ENCODE data around the gene LPP. TPM values are rescaled to one million over a fixed set of nuclear protein-coding genes. Genes with fewer than 3 reads are reported as not detected.

LPP gene
- total RNA-seq, 3 donors from 2014 or later = 262 to 816 (median 325) TPM

DNA sequence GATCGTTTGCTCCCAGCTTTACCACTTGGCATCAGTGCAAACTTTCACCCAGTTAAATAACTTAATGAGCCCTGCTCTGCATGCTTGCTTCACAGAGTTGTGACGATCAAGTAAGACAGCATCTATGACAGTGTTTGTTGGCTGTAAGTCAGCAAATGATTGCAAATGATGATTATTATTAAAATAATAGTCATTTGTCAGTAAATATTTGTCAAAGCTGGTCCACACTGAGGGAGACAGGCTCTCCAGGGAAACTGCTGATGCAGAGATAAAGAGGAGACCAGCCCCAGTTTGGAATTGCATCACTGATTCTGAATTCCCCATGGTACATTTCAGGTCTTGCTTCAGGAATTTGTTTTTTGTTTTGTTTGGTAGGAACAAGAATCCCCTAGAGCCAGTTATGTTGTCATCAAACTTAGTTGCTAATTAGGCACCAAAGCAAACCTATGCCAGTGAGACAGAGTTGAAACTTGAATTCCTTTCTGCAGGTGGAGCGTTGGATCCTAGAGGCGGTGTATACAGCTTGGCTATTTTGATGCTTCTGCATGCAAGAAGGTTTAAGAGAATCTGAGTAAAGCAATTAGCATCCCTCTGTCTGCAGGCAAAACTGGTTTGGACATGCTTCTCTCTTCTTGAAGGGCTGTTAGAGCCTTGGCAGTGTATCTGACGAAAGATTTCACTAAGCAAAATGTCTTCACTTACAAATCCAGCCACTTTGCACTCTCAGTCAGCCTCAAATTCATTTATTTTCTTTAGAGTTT is 679.2 kb downstream of the LPP start:
- ATAC-seq (no peak), DNase-seq (no peak)
- intact Hi-C loops (cut with DNase I, micrococcal nuclease) = no loop called here
- no peaks in the 10 kb centered on the region for H3K4me1 ChIP-seq (ENCODE audit: low read depth)
- H3K4me3 ChIP-seq = no peak overlapping the region
- no peak for TF ChIP-seq CTCF (IDR thresholded peaks at IDR 0.05)
- H3K9me3 ChIP-seq = no peaks in the 10 kb centered on the region
- H3K36me3 ChIP-seq (ENCODE audit: low read depth) = no peaks in the 10 kb centered on the region

GRCh38 chr3:188834349-188834748 is 680.4 kb downstream of the LPP start:
- no peak for TF ChIP-seq CTCF (IDR thresholded peaks at IDR 0.05)
- H3K4me3 ChIP-seq = no peak overlapping the region
- no peaks in the 10 kb centered on the region for H3K36me3 ChIP-seq (ENCODE audit: low read depth)
- ATAC-seq (no peak), DNase-seq (no peak)
- H3K4me1 ChIP-seq (ENCODE audit: low read depth) = no peaks in the 10 kb centered on the region
- no peaks in the 10 kb centered on the region for H3K9me3 ChIP-seq
- intact Hi-C loops (cut with DNase I, micrococcal nuclease) = no loop called here

GRCh38 chr3:188839187-188839695 is 685.3 kb downstream of the LPP start:
- intact Hi-C loops (cut with DNase I, micrococcal nuclease) = no loop called here
- peak; percentile 68 for ATAC-seq
- Histone ChIP-seq H3K9me3 (no peaks in the 10 kb centered on the region), H3K4me1 (ENCODE audit: low read depth) (no peaks in the 10 kb centered on the region), H3K4me3 (no peak overlapping the region), H3K36me3 (ENCODE audit: low read depth) (no peaks in the 10 kb centered on the region)
- DNase-seq = no peak
- no peak for TF ChIP-seq CTCF (IDR thresholded peaks at IDR 0.05)

DNA sequence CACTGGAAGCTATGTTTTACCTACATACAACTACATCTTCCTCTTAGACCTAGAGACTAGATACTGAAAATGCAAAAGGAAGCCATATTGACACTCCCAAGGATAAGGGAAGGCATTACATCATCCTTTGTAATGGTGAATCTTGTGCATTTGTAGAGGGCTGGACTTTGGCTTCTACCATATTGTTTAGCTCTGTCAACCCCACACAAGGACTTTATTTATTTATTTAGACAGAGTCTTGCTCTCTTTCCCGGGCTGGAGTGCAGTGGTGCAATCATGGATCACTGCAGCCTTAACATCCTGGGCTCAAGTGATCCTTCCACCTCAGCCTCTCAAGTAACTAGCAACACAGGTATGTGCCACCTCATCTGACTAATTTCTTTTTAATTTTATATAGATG is 686.3 kb downstream of the LPP start:
- no peaks in the 10 kb centered on the region for H3K4me1 ChIP-seq (ENCODE audit: low read depth)
- H3K4me3 ChIP-seq = no peak overlapping the region
- no peaks in the 10 kb centered on the region for H3K36me3 ChIP-seq (ENCODE audit: low read depth)
- DNase-seq (no peak), ATAC-seq (peak; percentile 45)
- no peak for TF ChIP-seq CTCF (IDR thresholded peaks at IDR 0.05)
- no peaks in the 10 kb centered on the region for H3K9me3 ChIP-seq
- intact Hi-C loops (cut with DNase I, micrococcal nuclease) = no loop called here

- no peak for TF ChIP-seq CTCF (IDR thresholded peaks at IDR 0.05)
- no peaks in the 10 kb centered on the region for H3K4me1 ChIP-seq (ENCODE audit: low read depth)
- no peak for ATAC-seq
- no peaks in the 10 kb centered on the region for H3K36me3 ChIP-seq (ENCODE audit: low read depth)
- intact Hi-C loops (cut with DNase I, micrococcal nuclease) = no loop called here
- no peak for DNase-seq
- H3K4me3 ChIP-seq = no peak overlapping the region
- no peaks in the 10 kb centered on the region for H3K9me3 ChIP-seq
These were observed 687.9 kb downstream of the LPP start for GRCh38 chr3:188841906-188842305.
